IPS-NIHi7 (cell line): ENCODE measurements around the gene ADAMTSL4.
"Not testable (repeated sequence)": the region's sequence is repeated elsewhere in the genome, so short reads cannot be mapped to it uniquely, and the experiment has no call there.

Experiments used
- DNase-seq: peaks from one replicate; pipeline ENCODE4 v3.0.0; 2012; ENCODE audit warnings: mixed read lengths; ENCODE audit errors: extremely low spot score

ADAMTSL4 gene

DNA sequence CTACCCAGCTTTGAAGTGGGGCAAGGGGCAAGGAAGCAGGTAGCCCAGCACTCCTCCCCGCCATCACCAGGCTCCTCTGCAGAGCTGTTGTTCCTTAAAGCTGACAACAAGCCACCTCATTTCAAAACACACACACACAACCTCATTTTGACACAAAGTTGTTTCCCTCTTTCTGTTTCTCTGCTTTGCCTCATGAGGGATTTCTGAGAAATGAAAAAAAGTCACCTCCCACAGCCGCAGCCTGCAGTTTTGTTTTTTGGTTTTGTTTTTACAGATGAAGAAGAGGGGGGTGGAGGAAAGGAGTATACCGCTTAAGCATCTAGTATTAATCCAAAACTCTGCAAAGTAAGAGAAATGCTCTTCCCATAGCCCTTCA lies 18.1 kb downstream of the ADAMTSL4 start:
- no peak for DNase-seq

DNA sequence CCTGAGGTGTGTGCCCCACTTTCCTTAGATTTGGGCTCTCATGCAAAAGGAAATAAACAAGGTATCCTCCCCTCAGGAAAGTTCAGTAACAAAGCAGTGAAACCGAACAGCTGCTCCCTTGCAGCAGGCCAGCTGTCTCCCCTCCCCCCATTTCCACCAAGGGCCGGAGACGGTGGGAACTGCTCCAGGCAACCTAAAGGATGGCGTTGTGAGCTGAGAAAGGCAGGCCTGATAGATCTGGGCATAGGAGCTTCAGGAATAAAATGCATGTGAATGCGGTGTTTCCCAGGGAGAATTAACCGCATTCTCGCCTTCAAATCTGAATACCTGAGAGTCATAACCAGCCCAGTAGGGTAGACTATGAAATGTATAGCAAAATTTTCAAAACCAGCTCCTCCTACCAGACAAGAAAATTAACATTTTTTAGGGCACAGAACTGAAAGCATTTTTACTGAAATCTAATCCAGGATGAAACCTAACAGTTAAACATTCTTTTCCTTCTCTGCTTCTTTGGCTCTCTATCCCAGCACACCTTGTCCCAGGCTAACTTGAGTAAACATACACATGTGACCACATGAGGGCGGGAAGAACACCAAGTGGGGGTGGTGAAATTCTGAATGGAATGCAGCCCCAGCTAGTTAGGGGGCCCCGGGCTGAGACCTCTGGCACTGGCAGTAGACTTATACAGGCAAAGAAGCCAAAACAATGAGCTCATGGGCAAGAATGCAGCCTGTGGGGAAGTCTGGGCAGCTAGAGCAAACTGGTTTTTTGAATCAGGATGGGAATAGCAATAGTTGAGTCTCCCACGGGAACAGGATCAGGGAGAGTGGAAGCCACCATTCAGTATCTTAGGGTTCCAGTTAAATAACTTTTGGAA lies 18.7 kb downstream of the ADAMTSL4 start:
- peak; percentile 73 for DNase-seq

DNA sequence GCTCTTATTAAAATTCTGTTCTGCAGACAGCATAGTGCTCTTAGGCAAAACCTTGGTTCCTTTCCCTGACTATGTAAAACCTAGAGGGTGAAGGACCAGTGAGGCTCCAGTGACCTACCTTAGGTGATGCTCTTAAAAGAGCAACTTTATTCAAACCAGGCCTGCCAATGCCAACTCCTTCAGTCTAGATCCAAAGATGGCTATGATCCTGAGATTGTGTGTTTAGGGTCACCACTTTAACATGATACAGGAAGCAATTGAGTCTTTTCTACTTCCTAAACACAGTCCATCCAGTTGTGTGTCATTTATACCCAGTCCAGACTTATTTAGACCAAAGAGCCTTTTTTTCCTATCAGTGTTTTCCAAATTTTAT lies 19.4 kb downstream of the ADAMTSL4 start:
- DNase-seq, result no peak

DNA sequence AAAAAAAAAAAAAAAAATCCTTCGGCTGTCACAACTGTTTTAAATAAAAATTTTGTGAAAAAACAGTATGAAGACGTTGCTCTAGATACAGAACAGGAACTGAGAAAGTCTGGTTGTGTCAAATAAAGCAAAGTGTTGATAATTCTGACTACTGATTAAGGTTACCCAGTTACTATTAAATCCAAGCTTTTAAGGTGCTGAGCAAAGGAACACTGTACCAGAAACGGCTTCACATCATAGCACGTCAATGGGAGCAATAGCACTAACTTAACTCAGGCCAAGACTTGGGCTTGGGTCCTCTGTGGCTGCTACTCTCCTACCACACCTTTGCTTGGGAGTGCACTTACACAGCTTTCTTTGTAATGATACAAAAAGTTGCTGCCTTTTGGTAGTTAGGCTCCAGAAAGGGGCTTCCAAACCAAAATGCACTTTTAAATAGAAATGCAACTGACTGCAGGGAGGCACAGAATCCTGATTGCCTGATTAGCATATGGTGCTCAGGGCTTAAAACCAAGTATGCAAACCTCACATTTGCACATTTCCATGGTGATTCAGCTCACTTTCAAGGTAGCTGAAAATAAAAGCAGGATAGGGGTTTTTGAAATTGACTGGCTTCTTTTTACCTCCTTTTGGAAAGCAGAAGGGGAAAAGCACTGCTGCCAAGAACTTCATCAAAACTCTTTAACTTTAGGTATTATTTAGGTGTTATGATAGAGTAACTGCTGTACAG lies 23.9 kb downstream of the ADAMTSL4 start:
- no peak for DNase-seq

DNA sequence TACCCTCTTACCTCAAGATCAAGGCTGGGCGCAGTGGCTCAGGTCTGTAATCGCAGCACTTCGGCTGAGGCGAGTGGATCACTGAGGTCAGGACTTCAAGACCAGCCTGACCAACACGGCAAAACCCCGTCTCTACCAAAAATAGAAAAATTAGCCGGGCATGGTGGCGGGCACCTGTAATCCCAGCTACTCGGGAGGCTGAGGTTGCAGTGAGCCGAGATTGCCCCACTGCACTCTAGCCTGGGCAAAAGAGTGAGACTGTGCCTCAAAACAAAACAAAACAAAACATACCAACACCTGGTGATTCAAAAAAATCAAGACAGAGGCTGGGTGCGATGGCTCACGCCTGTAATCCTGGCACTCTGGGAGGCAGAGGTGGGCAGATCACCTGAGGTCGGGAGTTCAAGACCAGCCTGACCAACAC lies 24.5 kb downstream of the ADAMTSL4 start:
- not testable (repeated sequence) for DNase-seq

DNA sequence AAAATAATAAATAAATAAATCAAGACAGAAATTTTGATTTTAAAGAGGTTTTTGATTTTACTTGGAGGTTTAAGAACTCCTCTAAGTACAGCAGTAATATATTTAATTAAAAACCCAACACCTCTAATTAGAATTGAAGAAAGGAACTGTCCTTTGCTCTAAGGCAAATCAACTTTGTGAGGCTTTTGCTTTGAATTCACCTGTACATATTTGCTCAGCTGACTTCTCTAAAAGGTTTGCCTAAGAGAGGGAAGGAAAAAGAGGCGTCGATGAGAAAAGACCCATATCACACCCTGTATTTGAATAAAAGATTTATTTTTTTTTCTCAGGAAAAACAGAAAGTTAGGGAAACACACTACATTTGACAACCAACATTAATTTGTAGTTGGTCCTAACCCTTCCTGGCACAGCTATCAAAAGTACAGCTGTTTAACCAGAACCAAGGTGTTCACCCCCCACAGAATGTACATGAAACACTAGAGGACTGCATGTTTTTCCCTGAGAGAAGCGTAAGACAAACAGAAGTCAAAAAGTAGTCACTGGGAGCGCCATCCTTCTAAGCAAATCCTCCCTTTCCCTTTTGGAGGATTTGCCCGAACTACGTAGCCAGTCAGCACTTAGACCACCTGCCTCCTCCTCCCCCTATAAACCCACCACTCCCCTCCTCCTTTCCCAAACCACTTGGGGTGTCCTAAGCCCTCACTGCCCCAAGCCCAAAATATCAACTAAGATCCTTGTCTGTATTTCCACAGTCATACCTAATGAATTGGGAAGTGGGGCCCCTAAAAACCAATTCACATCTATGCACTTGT lies 25.3 kb downstream of the ADAMTSL4 start:
- no peak for DNase-seq

DNA sequence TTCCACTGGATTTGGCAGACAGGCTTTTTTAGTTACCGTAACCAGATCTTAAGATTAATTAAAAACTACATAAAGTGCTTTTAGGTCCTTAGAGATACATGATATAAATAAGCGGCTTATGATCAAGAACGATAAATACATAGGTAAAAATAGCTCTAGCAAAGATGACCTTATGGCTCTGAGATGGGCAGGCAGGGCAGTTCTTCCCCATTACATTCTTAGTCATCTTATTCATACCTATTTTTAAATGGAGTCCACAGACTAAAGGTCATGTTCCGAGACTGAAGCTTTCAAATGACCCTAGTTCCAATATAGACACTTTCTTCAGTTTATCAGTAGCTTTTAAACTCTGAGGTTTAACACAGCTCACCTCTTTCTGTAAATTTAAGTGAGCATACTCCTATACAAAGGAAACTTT lies 25.9 kb downstream of the ADAMTSL4 start:
- DNase-seq, result no peak

DNA sequence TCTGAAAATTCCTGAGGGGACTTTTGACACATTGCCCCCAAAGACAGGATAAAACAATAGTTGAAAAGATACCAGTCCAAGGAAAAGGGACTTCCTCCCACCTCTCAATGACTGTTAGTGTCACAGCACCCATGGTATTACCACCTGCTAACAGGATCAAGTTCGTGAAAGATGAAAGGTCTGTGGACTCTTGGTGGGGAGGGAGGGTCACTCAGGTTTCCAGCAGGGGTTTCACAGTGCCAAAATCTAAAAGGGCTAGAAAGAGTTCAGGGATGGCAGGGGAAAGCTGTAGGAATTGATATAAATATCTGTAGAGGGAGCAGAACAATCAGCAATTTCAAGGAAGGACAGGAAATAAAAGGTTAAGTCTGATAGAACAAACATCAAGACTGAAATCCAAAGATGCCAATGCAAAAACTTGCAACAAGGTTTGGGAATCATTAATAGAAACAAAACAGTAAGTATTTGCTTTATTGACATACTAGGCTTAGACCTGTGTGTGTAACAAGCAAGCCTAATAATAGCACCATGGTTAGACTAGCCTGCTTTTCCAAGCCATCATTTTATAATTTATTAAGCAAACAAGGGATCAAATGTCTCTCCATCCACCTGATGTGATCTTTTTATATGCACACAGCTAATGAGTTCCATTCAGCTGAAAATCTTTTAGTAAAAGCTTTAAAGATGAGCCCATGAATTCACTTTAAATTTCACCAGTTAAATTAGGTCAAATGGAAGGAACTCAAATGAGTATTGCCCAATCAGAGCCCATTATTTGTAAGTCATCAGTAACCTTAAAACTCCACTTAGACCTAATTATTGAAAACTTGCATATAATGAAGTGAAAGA lies 26.5 kb downstream of the ADAMTSL4 start:
- no peak for DNase-seq

DNA sequence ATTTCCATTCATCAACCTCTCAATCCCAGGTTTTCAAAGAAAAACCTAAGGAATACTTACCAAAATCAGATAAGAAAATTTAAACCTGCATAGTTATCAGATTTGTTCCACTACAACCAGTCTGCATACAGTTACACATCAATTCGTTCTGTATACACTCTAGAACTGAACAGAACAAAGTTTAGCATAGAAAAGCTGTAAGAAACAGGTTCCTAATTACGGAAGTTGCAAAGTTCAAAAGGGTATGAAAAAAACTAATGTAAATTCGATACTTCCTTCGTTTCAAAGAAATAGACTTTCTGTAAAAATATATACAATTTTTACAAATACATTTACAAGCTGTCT lies 27.1 kb downstream of the ADAMTSL4 start:
- DNase-seq, result no peak

DNA sequence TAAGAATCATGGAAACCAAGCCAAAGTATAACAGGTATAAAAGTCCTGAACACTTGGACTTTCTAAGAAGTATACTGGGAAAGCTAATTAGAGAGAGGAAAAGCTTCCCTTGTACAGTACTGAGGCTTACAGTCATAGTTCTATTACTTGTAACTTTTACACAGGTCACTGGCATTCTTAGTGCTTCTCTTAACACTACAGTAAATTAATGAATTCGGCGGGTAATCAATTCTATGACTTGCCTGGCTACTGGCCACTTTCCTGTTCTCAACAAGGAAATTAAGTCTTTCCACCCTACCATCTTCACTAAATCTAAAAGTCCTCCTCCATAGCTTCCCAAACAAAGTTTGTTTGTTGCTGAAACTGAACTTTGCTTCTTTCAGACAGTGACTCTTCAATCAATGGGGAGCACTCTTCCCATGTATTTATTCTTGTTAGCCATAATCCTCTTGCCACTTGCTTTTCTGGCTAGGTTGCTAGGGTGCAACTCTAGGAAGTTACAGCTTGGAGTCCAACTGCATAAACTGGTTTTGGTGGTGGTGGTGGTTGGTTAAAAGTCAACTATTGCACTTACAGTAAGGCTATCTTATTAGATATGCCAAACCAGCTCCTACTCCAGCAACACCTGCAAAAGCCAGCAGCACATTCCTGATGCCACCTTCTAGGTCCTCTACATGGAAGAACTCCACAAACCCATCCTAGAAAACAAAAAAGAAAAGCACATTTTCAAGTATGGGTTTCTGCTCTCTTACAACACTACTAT lies 27.8 kb downstream of the ADAMTSL4 start:
- no peak for DNase-seq

DNA sequence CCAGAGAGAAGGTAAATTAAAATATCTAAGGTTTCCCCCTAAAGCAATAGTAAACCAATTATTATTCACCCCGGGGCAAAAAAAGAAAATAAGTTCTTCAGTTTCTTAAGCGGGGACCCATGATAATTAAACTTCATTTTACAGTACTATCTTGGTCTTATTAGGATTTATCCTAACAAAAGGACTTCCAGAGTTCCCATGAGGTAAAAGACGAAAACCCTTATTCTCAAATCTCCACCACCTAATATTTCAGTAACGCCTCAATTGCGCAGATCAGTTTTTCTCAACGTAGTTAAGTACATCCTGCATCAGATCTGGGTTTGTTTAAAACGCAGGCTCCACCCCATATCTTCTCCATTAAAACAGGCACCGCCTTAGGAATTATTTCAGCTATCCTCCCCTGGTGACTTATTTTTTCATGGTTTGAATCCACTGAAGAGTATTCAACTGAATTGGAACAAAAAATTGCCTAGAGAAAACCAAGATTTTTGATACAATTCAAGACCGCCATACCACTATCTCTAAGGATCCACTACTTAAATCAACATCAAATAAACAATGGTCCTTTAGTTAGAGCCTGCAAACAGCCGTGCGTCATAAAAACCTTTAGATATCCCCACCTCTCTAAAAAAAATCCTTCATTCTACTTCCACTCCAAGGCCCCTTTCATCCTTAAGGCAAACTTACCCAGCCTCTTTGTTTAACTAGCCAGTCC lies 28.5 kb downstream of the ADAMTSL4 start:
- no peak for DNase-seq

DNA sequence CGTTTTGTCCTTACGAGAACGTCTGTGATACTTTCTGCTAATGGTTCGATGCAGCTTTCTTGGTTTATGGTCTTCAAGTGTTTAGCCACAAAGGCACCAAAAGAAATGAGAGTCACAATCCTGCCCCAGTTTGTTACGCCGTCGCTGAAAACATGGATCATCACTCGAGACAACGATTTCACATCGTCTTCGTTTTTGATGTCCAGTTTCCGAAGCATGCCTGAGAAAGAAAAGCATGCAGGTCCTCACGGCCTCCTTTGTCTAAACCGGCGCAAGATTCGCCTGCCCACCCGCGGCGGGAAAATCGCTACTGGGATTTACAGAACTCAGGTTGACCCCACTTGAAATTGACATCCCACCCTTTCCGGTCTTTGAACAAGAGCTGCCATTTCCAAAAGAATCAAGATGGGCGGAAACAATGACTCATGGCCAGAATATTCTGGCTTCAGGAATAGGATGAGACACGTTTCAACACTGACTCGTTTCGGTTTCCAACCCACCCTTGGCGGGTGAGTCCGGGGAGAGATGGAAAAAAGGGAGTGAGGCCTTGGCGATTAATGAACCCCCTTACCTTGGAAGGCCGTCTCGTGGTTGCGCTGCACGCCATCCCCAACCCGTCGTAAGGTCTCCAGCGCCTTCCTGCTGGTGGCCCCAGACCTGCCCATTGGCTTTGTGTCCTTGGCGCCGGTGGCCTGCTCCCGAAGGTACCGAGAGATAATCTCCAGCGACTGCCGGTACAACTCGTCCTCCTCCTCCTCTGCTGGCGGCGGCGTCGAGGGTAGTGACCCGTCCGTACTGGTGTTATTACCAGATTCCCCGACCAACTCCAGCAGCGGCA lies 29.3 kb downstream of the ADAMTSL4 start:
- DNase-seq, result no peak

DNA sequence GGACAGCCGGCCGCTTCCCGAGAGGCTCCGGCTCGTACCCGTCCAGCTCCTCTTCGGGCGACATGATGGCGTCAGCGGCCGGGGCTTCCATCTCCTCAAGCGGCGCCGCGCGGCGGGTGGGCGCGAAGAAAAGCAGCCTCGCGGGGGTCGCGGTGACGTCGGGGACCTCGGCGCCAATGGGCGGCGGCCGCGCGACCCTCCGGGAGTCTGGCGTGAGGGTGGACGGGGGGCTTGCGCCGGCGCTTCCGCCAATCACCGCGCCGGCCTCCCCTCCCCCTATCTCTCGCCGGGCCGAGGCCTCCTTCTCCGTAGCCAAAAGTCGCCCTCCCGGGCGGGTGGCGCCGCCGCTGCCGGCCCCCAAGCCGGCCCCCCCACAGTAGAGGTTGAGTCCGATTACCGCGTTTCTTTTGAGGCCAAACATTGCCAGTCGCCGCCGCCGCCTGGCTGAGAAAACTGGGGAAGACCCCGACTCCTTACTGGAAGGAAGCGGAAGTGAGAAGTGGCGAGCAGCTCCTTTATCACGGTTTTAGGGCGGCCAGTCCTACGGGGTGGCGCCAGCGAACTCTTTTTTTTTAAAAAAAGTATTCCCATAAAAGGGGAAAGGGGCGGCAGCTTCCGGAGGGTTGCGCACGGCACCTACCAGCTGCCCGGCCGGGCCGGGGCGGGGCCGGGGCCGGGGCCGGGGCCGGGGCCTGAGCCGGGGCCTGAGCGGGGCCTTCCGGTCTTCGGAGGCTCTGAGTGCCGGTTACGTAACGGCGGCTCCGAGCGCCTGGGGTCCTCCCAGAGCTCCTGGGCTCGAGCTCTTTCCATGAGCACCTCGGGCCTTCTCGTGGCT lies 30.1 kb downstream of the ADAMTSL4 start, which contains the start of gene MCL1:
Gene MCL1 (minus strand): TSS at position 501 of the 835 bp plus-strand sequence. CDS start 80 bp downstream, at position 421.
- peak; percentile 90 for DNase-seq

DNA sequence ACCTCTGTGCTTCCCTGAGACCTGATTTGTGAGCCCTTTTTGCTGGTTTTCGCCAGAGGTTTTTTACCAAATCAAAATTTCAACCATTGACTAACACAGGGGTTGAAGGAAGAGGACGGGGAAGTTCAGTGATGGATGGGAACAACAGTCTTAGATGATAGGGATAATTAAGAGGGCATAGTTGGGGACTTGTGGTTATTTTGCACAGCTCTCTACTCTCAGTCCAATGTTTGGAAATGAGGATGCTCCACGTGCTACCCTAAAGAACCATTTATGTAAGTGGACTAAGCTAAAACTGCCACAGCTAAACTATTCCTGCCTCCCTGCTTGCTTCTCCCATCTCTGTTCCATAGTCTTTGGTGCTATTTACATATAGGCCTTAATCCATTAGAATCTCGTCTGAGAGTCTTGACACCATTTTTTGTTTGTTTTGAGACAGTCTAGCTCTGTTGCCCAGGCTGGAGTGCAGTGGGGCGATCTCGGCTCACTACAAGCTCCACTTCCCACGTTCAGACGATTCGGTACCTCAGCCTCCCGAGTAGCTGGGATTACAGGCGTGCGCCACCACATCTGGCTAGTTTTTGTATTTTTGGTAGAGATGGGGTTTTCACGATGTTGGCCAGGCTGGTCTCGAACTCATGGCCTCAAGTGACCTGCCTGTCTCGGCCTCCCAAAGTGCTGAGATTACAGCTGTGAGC lies 30.9 kb downstream of the ADAMTSL4 start:
- DNase-seq, result no peak

DNA sequence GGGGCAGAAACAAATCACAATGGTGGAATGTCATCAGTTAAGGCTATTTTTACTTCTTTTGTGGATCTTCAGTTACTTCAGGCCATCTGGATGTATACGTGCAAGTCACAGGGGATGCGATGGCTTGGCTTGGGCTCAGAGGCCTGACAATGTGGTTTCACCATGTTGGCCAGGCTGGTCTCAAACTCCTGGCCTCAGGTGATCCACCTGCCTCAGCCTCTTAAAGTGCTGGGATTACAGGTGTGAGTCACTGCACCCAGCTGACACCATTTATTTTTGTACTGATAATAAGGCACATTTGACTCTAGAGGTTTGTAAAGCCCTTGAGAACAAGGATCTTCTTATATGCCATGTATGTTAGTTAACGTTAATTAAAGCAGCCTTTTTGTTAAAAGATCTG lies 31.8 kb downstream of the ADAMTSL4 start:
- DNase-seq, result not testable (repeated sequence)

DNA sequence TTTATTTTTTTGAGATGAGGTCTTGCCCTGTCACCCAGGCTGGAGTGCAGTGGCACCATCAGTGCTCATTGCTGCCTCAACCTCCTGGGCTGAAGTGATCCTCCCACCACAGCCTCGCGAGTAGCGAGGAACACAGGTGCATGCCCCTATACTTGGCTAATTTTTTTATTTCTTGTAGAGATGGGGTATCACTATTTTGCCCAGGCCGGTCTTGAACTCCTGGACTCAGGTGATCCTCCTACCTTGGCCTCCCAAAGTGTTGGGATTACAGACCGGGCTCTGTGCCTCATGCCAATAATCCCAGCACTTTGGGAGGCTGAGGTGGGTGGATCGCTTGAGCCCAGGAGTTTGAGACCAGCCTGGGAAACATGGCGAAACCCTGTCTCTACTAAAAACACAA lies 32.2 kb downstream of the ADAMTSL4 start:
- DNase-seq, result not testable (repeated sequence)

DNA sequence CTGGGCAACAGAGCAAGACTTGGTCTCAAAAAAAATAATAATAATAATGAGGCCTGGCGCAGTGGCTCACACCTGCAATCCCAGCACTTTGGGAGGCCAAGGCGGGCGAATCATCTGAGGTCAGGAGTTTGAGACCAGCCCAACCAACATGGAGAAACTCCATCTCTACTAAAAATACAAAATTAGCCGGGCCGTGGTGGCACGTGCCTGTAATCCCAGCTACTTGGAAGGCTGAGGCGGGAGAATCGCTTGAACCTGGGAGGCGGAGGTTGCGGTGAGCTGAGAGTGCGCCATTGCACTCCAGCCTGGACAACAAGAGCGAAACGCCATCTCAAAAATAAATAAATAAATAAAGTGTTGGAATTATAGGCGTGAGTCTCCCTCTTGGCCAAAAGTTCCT lies 32.8 kb downstream of the ADAMTSL4 start:
- DNase-seq, result not testable (repeated sequence)
